ENCODE results near the gene PHF21B.

The PHF21B gene

GRCh38 chr22:44847380-44847779 is 162.4 kb downstream of the PHF21B start:
- DNase-seq (ENCODE audit: low read depth, low spot score) = no peak
- no peak overlapping the region for H3K4me3 ChIP-seq (ENCODE audit: low read depth, low read length)
- in situ Hi-C loops (cut with HindIII; ENCODE audit: low sequenced_read_pairs) = no loop called here
- no peak for TF ChIP-seq CTCF (IDR thresholded peaks at IDR 0.05; ENCODE audit: low read depth, low read length)

- no peak overlapping the region for H3K4me3 ChIP-seq (ENCODE audit: low read depth, low read length)
- in situ Hi-C loops (cut with HindIII; ENCODE audit: low sequenced_read_pairs) = no loop called here
- no peak for DNase-seq (ENCODE audit: low read depth, low spot score)
- no peak for TF ChIP-seq CTCF (IDR thresholded peaks at IDR 0.05; ENCODE audit: low read depth, low read length)
Observed at GRCh38 chr22:44846726-44847275, 163.0 kb downstream of the PHF21B start.

GRCh38 chr22:44845796-44846720 is 163.7 kb downstream of the PHF21B start:
- no peak for DNase-seq (ENCODE audit: low read depth, low spot score)
- in situ Hi-C loops (cut with HindIII; ENCODE audit: low sequenced_read_pairs) = no loop called here
- H3K4me3 ChIP-seq (ENCODE audit: low read depth, low read length) = no peak overlapping the region
- no peak for TF ChIP-seq CTCF (IDR thresholded peaks at IDR 0.05; ENCODE audit: low read depth, low read length)

- in situ Hi-C loops (cut with HindIII; ENCODE audit: low sequenced_read_pairs) = no loop called here
- DNase-seq (ENCODE audit: low read depth, low spot score) = no peak
- TF ChIP-seq CTCF (IDR thresholded peaks at IDR 0.05; ENCODE audit: low read depth, low read length) = no peak
- H3K4me3 ChIP-seq (ENCODE audit: low read depth, low read length) = no peak overlapping the region
Observed at GRCh38 chr22:44845191-44845590, 164.6 kb downstream of the PHF21B start.

- TF ChIP-seq CTCF (IDR thresholded peaks at IDR 0.05; ENCODE audit: low read depth, low read length) = no peak
- in situ Hi-C loops (cut with HindIII; ENCODE audit: low sequenced_read_pairs) = no loop called here
- no peak for DNase-seq (ENCODE audit: low read depth, low spot score)
Observed at GRCh38 chr22:44842417-44842816, 167.4 kb downstream of the PHF21B start.

GRCh38 chr22:44840611-44841322 is 169.0 kb downstream of the PHF21B start:
- H3K4me3 ChIP-seq (ENCODE audit: low read depth, low read length) = no peak overlapping the region
- DNase-seq (ENCODE audit: low read depth, low spot score) = no peak
- in situ Hi-C loops (cut with HindIII; ENCODE audit: low sequenced_read_pairs) = no loop called here
- no peak for TF ChIP-seq CTCF (IDR thresholded peaks at IDR 0.05; ENCODE audit: low read depth, low read length)

More at GRCh38 chr22:44842417-44842816, 167.4 kb downstream of the PHF21B start:
- H3K4me3 ChIP-seq (ENCODE audit: low read depth, low read length) = no peak overlapping the region

All from astrocyte of the spinal cord (primary cell).